Endothelial cell of umbilical vein (primary cell): ENCODE measurements around the gene FRRS1. TPM values are rescaled to one million over a fixed set of nuclear protein-coding genes. Genes with fewer than 3 reads are reported as not detected.

Experiments
- BruUV-seq: library from RNA; stranded (reverse); fragments of 400-500 nt; replicated peaks from 2 replicates; lab custom pipeline; 2021; lab: Mats Ljungman, UMichigan
- CTCF ChIA-PET: fragments of 300-600, 350-600 bp; sonication (Branson Sonifier 250); formaldehyde crosslinking; loops from one replicate; lab custom pipeline; 2021; ENCODE audit warnings: antibody characterized with exemption, inconsistent platforms; lab: Charles Lee
- POLR2A ChIA-PET: fragments of 300-600, 350-600 bp; sonication (Branson Sonifier 250); formaldehyde crosslinking; loops from one replicate; lab custom pipeline; 2021; ENCODE audit warnings: antibody characterized with exemption, inconsistent platforms; lab: Charles Lee
- DNase-seq: peaks from one replicate; pipeline ENCODE4 v3.0.0-alpha.2; 2011; ENCODE audit warnings: low read depth, low spot score
- FAIRE-seq: peaks from 2 replicates; lab custom pipeline; 2011; peaks lifted over from hg19 to GRCh38; lab: Jason Lieb, UNC
- H2AFZ ChIP-seq: 2 replicates; pipeline ENCODE4 v1.6.0; 2012; ENCODE audit warnings: low read depth, low read length, control low read depth, inconsistent platforms
- H3K27ac ChIP-seq: 2 replicates; pipeline ENCODE4 v1.5.1; 2011; ENCODE audit warnings: low read depth, mild to moderate bottlenecking, control low read depth, low read length, moderate library complexity; ENCODE audit not compliant: insufficient read depth
- H3K27me3 ChIP-seq, 2 experiments: 2 replicates each; pipeline versions ENCODE4 v1.6.0 to v1.6.1; 2011; ENCODE audit warnings: low read length in 2 of 2, mixed read lengths in 1 of 2; ENCODE audit not compliant: control insufficient read depth in 2 of 2, insufficient read depth in 2 of 2
- H3K36me3 ChIP-seq, 2 experiments: 2 replicates in 1 of 2; 3 replicates in 1 of 2; pipeline ENCODE4 v1.5.1; 2011; ENCODE audit warnings: low read length in 2 of 2, mild to moderate bottlenecking in 1 of 2, moderate library complexity in 1 of 2; ENCODE audit not compliant: control insufficient read depth in 2 of 2, insufficient read depth in 2 of 2; ENCODE audit errors: extremely low read depth in 1 of 2
- H3K4me1 ChIP-seq: 3 replicates; pipeline ENCODE4 v1.5.1; 2011; ENCODE audit warnings: mild to moderate bottlenecking, low read length; ENCODE audit not compliant: control insufficient read depth, insufficient read depth; ENCODE audit errors: extremely low read depth
- H3K4me2 ChIP-seq: 2 replicates; pipeline ENCODE4 v1.6.1; 2011; ENCODE audit warnings: low read length, control low read depth, mixed read lengths; ENCODE audit not compliant: insufficient read depth
- H3K4me3 ChIP-seq, 3 experiments: fragments of 200-600 bp in 1 of 3; sonication (generic), shearing (Covaris generic) in 1 of 3; replicated peaks in 1 of 3; 2 replicates each; pipeline ENCODE4 v1.5.1; 2011 to 2016; ENCODE audit warnings: control low read depth in 3 of 3, low read length in 3 of 3, mild to moderate bottlenecking in 2 of 3, inconsistent platforms in 1 of 3, low read depth in 1 of 3, moderate library complexity in 1 of 3; ENCODE audit not compliant: insufficient read depth in 1 of 3
- H3K79me2 ChIP-seq: 2 replicates; pipeline ENCODE4 v1.6.0; 2012; ENCODE audit warnings: low read length, inconsistent platforms; ENCODE audit not compliant: control insufficient read depth, insufficient read depth
- H3K9ac ChIP-seq: replicated peaks from 2 replicates; pipeline ENCODE3; 2011; ENCODE audit warnings: low read length, control low read depth; ENCODE audit not compliant: insufficient read depth; ENCODE audit errors: extremely low read depth
- H3K9me1 ChIP-seq: replicated peaks from 3 replicates; pipeline ENCODE4 v1.6.0; 2011; ENCODE audit warnings: mild to moderate bottlenecking, low read length; ENCODE audit not compliant: control insufficient read depth, insufficient read depth; ENCODE audit errors: extremely low read depth
- H3K9me3 ChIP-seq: replicated peaks from 2 replicates; pipeline ENCODE4 v1.5.1; 2012; ENCODE audit warnings: low read length, inconsistent platforms; ENCODE audit not compliant: control insufficient read depth, insufficient read depth
- H4K20me1 ChIP-seq: replicated peaks from 2 replicates; pipeline ENCODE3; 2011; ENCODE audit warnings: mild to moderate bottlenecking, low read length; ENCODE audit not compliant: control insufficient read depth, insufficient read depth; ENCODE audit errors: extremely low read depth
- FOS ChIP-seq: IDR thresholded peaks from 2 replicates; pipeline ENCODE4 v1.6.1; 2011; ENCODE audit warnings: mild to moderate bottlenecking, low read length, moderate library complexity, borderline replicate concordance; ENCODE audit not compliant: insufficient read depth
- GATA2 ChIP-seq: IDR thresholded peaks from 2 replicates; pipeline ENCODE4 v1.7.0; 2011; ENCODE audit warnings: low read depth, mild to moderate bottlenecking, moderate library complexity, mixed read lengths, low read length; ENCODE audit not compliant: insufficient read length, insufficient read depth
- JUN ChIP-seq: IDR thresholded peaks from 2 replicates; pipeline ENCODE4 v1.6.1; 2011; ENCODE audit warnings: borderline replicate concordance, low read depth; ENCODE audit not compliant: insufficient read length, insufficient read depth
- MAX ChIP-seq: IDR thresholded peaks from 2 replicates; pipeline ENCODE4 v1.6.1; 2011; ENCODE audit not compliant: insufficient read depth, insufficient read length
- MYC ChIP-seq: IDR thresholded peaks from one replicate; pipeline ENCODE4 v1.6.1; 2011; ENCODE audit warnings: mild to moderate bottlenecking, low read depth, low read length
- POLR2A ChIP-seq: IDR thresholded peaks from 2 replicates; pipeline ENCODE4 v1.6.1; 2012; ENCODE audit warnings: low read depth, mild to moderate bottlenecking, control low read depth, low read length
- POLR2AphosphoS5 ChIP-seq: IDR thresholded peaks from 2 replicates; pipeline ENCODE4 v1.6.1; 2012; ENCODE audit warnings: low read depth, mild to moderate bottlenecking, control low read depth, low read length, moderate library complexity; ENCODE audit not compliant: insufficient read depth
- dilution Hi-C: fragments of 300-500 bp; cut with MboI; formaldehyde crosslinking; loops from one replicate; pipeline ENCODE4 v1.15.0; 2019; ENCODE audit warnings: low sequenced_read_pairs; ENCODE audit not compliant: extremely low pct_ligation_motif_present
- intact Hi-C: fragments of 100-400 bp; cut with micrococcal nuclease; formaldehyde crosslinking; loops from one replicate; pipeline ENCODE4 v1.10.0; 2022
- polyA plus RNA-seq, 4 experiments: library from polyadenylated mRNA; depleted of rRNA in 3 of 4; stranded (reverse) in 3 of 4; unstranded in 1 of 4; fragments of >200 nt; gene quantifications; 2 replicates each; pipeline versions ENCODE4 v1.2.1 to v1.2.3, GENCODE V29; 2011 to 2012; ENCODE audit warnings: missing spikeins in 1 of 4
- total RNA-seq: library from RNA; stranded (reverse); gene quantifications from 2 replicates; pipeline ENCODE4 v1.2.3, GENCODE V29; 2021

The FRRS1 gene
- total and polyA plus RNA-seq, 2 donors (not counting 3 experiments of a cell fraction or from before 2014, with no cell fraction given): 1.1 to 3.1 TPM

GRCh38 chr1:99781798-99782197 lies 15.4 kb upstream of the FRRS1 start:
- CTCF ChIA-PET: no interaction called here
- no peak for DNase-seq
- H3K27me3 ChIP-seq: peaks cover 9 to 18% of the 10 kb centered on the region in 2 experiments
- H3K9me3 ChIP-seq: no peaks in the 10 kb centered on the region
- no peak for FAIRE-seq
- no TSS peak for BruUV-seq
- no peaks in the 10 kb centered on the region for H3K36me3 ChIP-seq
- intact Hi-C loops (no loop called here), dilution Hi-C loops (no loop called here)
- H3K4me2 ChIP-seq: no peak overlapping the region
- no peak overlapping the region for H2AFZ ChIP-seq
- TF ChIP-seq JUN: no peak
- TF ChIP-seq MYC: no peak
- TF ChIP-seq GATA2: no peak
- TF ChIP-seq FOS: no peak
- no peaks in the 10 kb centered on the region for H3K79me2 ChIP-seq
- H3K4me1 ChIP-seq: no peaks in the 10 kb centered on the region
- no peak overlapping the region for H3K9ac ChIP-seq
- H4K20me1 ChIP-seq: no peaks in the 10 kb centered on the region
- H3K27ac ChIP-seq: no peak overlapping the region
- no peak overlapping the region for H3K4me3 ChIP-seq
- no peaks in the 10 kb centered on the region for H3K9me1 ChIP-seq
- POLR2A ChIA-PET: no interaction called here

- intact Hi-C loops (no loop called here), dilution Hi-C loops (no loop called here)
- no peaks in the 10 kb centered on the region for H3K9me3 ChIP-seq
- DNase-seq: no peak
- H3K27me3 ChIP-seq: peaks cover 9 to 15% of the 10 kb centered on the region in 2 experiments
- H4K20me1 ChIP-seq: no peaks in the 10 kb centered on the region
- no TSS peak for BruUV-seq
- H3K79me2 ChIP-seq: no peaks in the 10 kb centered on the region
- no peaks in the 10 kb centered on the region for H3K36me3 ChIP-seq
- no peak for FAIRE-seq
- H3K4me3 ChIP-seq: no peak overlapping the region
- H2AFZ ChIP-seq: no peak overlapping the region
- H3K27ac ChIP-seq: no peak overlapping the region
- TF ChIP-seq POLR2AphosphoS5 (no peak), JUN (no peak), POLR2A (no peak), GATA2 (no peak), MYC (no peak), MAX (no peak)
- ChIA-PET CTCF (no interaction called here), POLR2A (no interaction called here)
- peaks cover 2% of the 10 kb centered on the region for H3K9me1 ChIP-seq
- no peak overlapping the region for H3K4me2 ChIP-seq
- H3K9ac ChIP-seq: no peak overlapping the region
- H3K4me1 ChIP-seq: no peaks in the 10 kb centered on the region
These were observed 11.3 kb upstream of the FRRS1 start for GRCh38 chr1:99777752-99778151.
